Measurements from ENCODE around the gene INSYN1.

DNA sequence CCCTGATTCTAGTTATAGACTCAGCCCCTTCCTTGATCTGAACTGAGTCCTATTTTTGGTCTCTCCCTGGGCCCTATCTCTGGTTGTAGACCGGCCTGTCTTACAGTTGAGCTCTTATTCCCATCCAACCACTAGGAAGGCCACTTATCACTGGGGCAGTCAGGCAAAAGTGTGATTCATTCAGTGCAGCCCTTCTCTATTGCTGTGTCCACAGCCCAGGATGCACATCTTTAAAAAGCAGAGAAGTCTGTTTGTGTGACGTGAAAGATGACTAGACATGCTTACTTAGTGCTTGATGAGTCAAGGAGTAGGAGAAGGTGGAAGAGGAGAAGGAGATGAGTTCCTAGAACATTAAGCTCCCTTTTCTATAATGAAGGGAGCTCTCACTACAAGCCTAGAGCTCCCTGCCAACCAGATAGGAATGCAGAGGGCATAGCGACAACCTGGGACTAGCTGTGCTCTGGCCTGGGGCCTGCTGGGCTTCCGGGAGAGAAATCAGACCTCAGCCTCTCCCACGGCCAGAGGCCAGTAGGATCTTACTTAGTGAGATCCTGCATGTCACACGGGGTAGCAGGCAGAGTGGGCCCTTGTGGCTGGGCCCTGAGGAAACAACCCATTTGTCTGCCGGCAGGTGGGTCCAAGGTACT lies 25.7 kb downstream of the INSYN1 start:
- TF ChIP-seq, protein P1, sequence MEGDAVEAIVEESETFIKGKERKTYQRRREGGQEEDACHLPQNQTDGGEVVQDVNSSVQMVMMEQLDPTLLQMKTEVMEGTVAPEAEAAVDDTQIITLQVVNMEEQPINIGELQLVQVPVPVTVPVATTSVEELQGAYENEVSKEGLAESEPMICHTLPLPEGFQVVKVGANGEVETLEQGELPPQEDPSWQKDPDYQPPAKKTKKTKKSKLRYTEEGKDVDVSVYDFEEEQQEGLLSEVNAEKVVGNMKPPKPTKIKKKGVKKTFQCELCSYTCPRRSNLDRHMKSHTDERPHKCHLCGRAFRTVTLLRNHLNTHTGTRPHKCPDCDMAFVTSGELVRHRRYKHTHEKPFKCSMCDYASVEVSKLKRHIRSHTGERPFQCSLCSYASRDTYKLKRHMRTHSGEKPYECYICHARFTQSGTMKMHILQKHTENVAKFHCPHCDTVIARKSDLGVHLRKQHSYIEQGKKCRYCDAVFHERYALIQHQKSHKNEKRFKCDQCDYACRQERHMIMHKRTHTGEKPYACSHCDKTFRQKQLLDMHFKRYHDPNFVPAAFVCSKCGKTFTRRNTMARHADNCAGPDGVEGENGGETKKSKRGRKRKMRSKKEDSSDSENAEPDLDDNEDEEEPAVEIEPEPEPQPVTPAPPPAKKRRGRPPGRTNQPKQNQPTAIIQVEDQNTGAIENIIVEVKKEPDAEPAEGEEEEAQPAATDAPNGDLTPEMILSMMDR (IDR thresholded peaks at IDR 0.05), result no peak
- TF ChIP-seq EP300 (IDR thresholded peaks at IDR 0.05), result no peak

Measured in stomach (tissue), 4 donors.